ENCODE data around the gene LTBP1. TPM values are rescaled to one million over a fixed set of nuclear protein-coding genes. Genes with fewer than 3 reads are reported as not detected.

LTBP1 gene
- total RNA-seq, 1 donor from 2014 or later: 102 TPM

DNA sequence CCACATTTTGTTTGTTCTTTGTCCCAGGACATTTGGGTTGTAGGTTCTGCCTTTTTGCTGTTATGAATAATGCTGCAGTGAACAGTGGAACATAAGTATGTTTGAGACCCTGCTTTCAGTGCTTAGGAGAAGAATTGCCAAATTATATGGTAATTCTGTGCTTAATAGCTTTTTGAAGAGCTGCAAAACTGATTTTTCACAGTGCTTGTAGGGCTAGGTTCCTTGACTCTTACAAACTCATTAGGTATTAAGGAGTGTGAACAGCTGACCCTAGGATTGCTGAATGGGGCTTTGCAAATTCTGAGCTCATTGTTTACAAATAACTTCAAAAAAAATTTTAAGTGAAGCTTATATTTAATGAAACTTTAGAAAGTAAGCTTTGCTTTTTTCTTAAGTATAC lies 154.2 kb downstream of the LTBP1 start:
- DNase-seq (ENCODE audit: extremely low spot score, unreplicated experiment): no peak
- Mint-ChIP-seq H3K27me3 (ENCODE audit: unreplicated experiment) (no peaks in the 10 kb centered on the region), H3K4me1 (ENCODE audit: unreplicated experiment) (peaks cover 21% of the 10 kb centered on the region), H3K36me3 (ENCODE audit: unreplicated experiment) (peaks cover 2% of the 10 kb centered on the region), H3K9me3 (ENCODE audit: unreplicated experiment) (peaks cover 3% of the 10 kb centered on the region), H3K27ac (ENCODE audit: unreplicated experiment) (no peak overlapping the region), H3K4me3 (ENCODE audit: unreplicated experiment) (no peak overlapping the region)
- TF ChIP-seq, protein P1, sequence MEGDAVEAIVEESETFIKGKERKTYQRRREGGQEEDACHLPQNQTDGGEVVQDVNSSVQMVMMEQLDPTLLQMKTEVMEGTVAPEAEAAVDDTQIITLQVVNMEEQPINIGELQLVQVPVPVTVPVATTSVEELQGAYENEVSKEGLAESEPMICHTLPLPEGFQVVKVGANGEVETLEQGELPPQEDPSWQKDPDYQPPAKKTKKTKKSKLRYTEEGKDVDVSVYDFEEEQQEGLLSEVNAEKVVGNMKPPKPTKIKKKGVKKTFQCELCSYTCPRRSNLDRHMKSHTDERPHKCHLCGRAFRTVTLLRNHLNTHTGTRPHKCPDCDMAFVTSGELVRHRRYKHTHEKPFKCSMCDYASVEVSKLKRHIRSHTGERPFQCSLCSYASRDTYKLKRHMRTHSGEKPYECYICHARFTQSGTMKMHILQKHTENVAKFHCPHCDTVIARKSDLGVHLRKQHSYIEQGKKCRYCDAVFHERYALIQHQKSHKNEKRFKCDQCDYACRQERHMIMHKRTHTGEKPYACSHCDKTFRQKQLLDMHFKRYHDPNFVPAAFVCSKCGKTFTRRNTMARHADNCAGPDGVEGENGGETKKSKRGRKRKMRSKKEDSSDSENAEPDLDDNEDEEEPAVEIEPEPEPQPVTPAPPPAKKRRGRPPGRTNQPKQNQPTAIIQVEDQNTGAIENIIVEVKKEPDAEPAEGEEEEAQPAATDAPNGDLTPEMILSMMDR (IDR thresholded peaks at IDR 0.05): no peak

DNA sequence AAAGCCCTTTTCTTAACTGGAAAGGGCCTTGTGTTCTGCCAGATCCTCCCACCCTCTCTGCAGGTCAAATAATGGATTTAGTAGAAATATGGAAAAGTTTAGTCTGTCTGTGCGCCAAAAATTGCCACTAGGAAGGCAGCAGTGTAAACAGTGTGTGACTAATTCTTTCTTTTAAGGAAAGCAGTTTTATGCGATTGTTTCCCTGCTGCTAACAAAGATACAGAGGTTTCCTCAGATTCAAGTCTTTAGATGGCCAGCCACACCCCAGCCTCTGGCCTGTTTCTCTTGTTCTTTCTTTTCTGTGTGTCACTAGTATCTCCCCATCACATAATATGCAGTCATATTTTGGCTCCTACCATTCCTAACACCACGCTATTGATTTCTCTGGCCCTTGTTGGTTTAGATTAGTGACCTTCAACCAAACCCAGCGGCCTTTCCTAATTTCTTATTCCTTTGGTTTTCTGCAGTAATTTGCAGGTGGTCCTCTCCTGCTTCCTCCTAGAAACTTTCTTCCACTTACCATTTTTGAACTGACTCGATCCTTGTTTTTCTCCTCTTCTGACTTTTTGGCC lies 157.4 kb downstream of the LTBP1 start:
- Mint-ChIP-seq H3K36me3 (ENCODE audit: unreplicated experiment) (peaks cover 4% of the 10 kb centered on the region), H3K4me1 (ENCODE audit: unreplicated experiment) (peaks cover 43% of the 10 kb centered on the region), H3K9me3 (ENCODE audit: unreplicated experiment) (peaks cover 7% of the 10 kb centered on the region), H3K27me3 (ENCODE audit: unreplicated experiment) (no peaks in the 10 kb centered on the region), H3K27ac (ENCODE audit: unreplicated experiment) (peak overlapping the region; percentile 83), H3K4me3 (ENCODE audit: unreplicated experiment) (no peak overlapping the region)
- no peak for DNase-seq (ENCODE audit: extremely low spot score, unreplicated experiment)
- TF ChIP-seq, protein P1 (IDR thresholded peaks at IDR 0.05): no peak

DNA sequence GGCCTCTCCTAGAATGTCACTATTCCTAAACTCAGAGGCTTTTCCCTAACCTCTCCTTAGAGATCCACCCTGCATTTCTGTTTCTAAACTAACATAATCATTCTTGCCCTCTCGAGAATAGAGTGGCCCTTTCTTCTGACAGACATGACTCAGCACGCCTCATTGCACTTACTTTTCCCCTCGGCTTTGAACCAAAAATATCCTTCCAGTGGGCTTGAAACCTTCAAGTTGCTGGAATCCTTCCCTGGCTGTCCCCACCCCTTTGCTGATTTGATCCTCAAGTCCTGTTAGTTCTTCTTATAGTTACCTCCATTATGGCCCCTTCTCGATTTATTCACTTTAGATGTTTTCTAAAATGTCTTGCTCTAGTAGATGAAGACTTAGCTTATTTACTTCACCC lies 158.0 kb downstream of the LTBP1 start:
- H3K4me3 Mint-ChIP-seq (ENCODE audit: unreplicated experiment): no peak overlapping the region
- TF ChIP-seq, protein P1 (IDR thresholded peaks at IDR 0.05): no peak
- peaks cover 46% of the 10 kb centered on the region for H3K4me1 Mint-ChIP-seq (ENCODE audit: unreplicated experiment)
- peaks cover 7% of the 10 kb centered on the region for H3K9me3 Mint-ChIP-seq (ENCODE audit: unreplicated experiment)
- H3K27ac Mint-ChIP-seq (ENCODE audit: unreplicated experiment): peak overlapping the region; percentile 83
- no peak for DNase-seq (ENCODE audit: extremely low spot score, unreplicated experiment)
- H3K36me3 Mint-ChIP-seq (ENCODE audit: unreplicated experiment): peaks cover 4% of the 10 kb centered on the region
- H3K27me3 Mint-ChIP-seq (ENCODE audit: unreplicated experiment): no peaks in the 10 kb centered on the region

DNA sequence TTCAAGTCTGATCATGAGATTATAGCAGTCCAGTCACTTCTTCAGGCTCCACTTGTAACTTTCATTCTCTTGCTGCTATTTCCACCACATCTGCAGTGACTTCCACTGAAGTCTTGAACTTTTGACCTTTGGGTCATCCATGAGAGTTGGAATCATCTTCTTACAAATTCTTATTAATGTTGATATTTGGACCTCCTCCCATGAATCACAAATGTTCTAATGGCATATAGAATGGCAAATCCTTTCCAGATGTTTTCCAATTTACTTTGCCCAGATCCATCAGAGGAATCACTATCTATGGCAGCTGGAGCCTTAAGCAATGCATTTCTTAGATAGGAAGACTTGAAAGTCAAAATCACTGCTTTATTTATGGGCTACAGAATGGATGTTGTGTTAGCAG lies 159.4 kb downstream of the LTBP1 start:
- Mint-ChIP-seq H3K27me3 (ENCODE audit: unreplicated experiment) (no peaks in the 10 kb centered on the region), H3K9me3 (ENCODE audit: unreplicated experiment) (peaks cover 7% of the 10 kb centered on the region), H3K4me3 (ENCODE audit: unreplicated experiment) (no peak overlapping the region), H3K4me1 (ENCODE audit: unreplicated experiment) (peaks cover 53% of the 10 kb centered on the region), H3K27ac (ENCODE audit: unreplicated experiment) (peak overlapping the region; percentile 11), H3K36me3 (ENCODE audit: unreplicated experiment) (peaks cover 4% of the 10 kb centered on the region)
- DNase-seq (ENCODE audit: extremely low spot score, unreplicated experiment): no peak
- TF ChIP-seq, protein P1 (IDR thresholded peaks at IDR 0.05): no peak

DNA sequence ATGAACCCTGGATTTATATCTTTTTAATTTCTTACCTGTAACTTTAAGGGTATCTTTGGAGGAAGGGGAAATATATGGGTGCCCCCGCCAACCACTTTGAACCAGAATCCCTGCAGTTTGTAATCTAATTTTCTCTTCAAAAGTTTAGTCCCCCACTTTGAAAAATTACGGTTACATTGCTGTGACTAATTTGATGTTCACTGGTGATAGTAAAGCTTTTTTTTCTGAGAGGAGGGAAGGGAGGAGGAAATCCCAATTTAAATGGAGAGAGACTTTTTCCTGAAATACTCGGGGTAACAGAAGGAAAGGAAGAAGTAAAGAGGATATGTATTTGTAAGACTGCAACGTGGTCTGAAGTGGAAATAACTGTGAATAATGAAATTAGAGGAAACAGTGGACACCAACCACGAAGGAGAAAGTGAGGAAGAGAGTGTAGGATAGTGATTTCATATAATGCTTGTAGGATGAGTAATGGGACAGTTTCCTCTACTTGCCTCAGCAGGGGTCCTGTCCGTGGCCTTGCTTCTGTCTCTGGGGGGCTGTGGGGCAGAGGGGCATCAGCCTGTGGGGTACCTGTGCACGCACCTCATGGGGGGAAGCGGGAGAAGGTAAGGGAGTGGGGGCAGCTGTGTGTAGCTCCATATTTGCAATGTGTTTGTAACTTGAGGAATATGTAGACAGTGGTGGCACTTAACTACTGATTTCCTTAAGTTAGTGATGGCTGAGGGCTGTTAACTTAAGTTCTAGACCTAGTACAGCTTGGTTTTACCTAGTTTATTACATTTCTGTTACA lies 161.1 kb downstream of the LTBP1 start:
- peaks cover 7% of the 10 kb centered on the region for H3K9me3 Mint-ChIP-seq (ENCODE audit: unreplicated experiment)
- TF ChIP-seq, protein P1 (IDR thresholded peaks at IDR 0.05): no peak
- no peak overlapping the region for H3K4me3 Mint-ChIP-seq (ENCODE audit: unreplicated experiment)
- peak overlapping the region; percentile 67 for H3K27ac Mint-ChIP-seq (ENCODE audit: unreplicated experiment)
- peaks cover 55% of the 10 kb centered on the region for H3K4me1 Mint-ChIP-seq (ENCODE audit: unreplicated experiment)
- DNase-seq (ENCODE audit: extremely low spot score, unreplicated experiment): no peak
- no peaks in the 10 kb centered on the region for H3K27me3 Mint-ChIP-seq (ENCODE audit: unreplicated experiment)
- peaks cover 9% of the 10 kb centered on the region for H3K36me3 Mint-ChIP-seq (ENCODE audit: unreplicated experiment)

Measured in osteocyte (in vitro differentiated cells).